ACHN (cell line): ENCODE results near the gene NPIPB4.
"Not testable (repeated sequence)": the region's sequence is repeated elsewhere in the genome, so short reads cannot be mapped to it uniquely, and the experiment has no call there.

Experiments
- DNase-seq: peaks from one replicate; pipeline ENCODE4 v3.0.0-alpha.2; 2015
- in situ Hi-C: cut with HindIII; loops from 2 replicates; pipeline ENCODE4 v1.10.0; 2017; ENCODE audit warnings: low sequenced_read_pairs, low pct_ligation_motif_present, low pct_unique_long_range_greater_than_20kb

The NPIPB4 gene

GRCh38 chr16:21857656-21858055 is at the start of gene NPIPB4:
NPIPB4 (minus strand) TSS chr16:21857756; CDS start chr16:21857378, 378 bp downstream.
- DNase-seq, in situ Hi-C loops: not testable (repeated sequence)

DNA sequence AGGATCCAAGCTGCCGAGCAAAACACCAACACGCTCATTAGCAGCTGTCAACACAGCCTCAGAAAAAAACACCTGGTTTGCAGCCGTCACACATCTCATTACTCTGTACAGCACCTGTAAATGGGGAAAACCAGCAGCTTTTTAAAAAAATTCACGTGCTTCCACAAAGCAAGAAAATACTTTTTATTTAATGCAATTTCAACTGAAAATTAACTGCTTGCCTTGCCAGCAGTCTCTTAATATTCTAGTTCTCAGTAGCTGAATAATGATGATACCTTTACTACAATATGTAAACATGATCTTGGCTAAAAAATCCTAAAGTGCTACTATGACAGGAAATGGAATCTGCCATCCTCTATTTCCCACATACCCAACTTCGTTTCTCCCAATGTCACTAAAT is 41.4 kb upstream of the NPIPB4 start:
- in situ Hi-C loops, DNase-seq: not testable (repeated sequence)

DNA sequence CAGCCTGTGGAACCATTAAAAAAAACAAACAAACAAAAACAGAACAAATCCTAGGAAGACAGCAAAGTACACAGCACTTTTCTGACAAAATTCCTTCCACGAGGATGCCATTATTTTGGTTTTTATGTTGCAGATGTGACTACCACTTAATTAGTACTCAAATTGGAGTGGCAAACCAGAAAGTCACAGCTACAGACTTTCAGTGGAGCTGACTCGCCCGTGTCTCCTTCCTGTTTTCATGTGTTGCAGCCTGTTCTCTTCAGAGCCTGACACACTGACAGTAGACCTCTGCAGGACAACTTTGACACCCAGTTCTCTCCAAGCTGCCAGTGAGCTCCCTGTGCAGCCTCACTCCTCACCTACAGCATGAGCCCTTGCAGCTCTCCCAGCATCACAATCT is 24.4 kb upstream of the NPIPB4 start:
- DNase-seq, in situ Hi-C loops: not testable (repeated sequence)

GRCh38 chr16:21837186-21837585 is 20.4 kb downstream of the NPIPB4 start:
- in situ Hi-C loops, DNase-seq: not testable (repeated sequence)

- DNase-seq, in situ Hi-C loops: not testable (repeated sequence)
These were observed 21.2 kb downstream of the NPIPB4 start for GRCh38 chr16:21836334-21836733.

GRCh38 chr16:21835747-21836146 is 21.8 kb downstream of the NPIPB4 start:
- in situ Hi-C loops, DNase-seq: not testable (repeated sequence)

GRCh38 chr16:21834211-21834610 is 23.3 kb downstream of the NPIPB4 start:
- in situ Hi-C loops, DNase-seq: not testable (repeated sequence)

DNA sequence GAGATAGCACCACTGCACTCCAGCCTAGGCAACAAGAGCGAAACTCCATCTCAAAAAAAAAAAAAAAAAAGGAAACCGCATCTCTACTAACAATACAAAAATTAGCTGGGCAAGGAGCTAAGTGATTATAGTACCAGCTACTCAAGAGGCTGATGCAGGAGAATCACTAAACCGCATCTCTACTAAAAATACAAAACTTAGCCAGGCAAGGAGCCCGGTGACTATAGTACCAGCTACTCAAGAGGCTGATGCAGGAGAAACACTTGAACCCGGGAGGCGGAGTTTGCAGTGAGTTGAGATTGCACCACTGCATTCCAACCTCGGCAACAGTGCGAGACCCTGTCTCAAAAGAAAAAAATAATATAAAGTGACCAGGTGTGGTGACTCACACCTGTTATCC is 27.6 kb downstream of the NPIPB4 start:
- DNase-seq: peak; percentile 18

DNA sequence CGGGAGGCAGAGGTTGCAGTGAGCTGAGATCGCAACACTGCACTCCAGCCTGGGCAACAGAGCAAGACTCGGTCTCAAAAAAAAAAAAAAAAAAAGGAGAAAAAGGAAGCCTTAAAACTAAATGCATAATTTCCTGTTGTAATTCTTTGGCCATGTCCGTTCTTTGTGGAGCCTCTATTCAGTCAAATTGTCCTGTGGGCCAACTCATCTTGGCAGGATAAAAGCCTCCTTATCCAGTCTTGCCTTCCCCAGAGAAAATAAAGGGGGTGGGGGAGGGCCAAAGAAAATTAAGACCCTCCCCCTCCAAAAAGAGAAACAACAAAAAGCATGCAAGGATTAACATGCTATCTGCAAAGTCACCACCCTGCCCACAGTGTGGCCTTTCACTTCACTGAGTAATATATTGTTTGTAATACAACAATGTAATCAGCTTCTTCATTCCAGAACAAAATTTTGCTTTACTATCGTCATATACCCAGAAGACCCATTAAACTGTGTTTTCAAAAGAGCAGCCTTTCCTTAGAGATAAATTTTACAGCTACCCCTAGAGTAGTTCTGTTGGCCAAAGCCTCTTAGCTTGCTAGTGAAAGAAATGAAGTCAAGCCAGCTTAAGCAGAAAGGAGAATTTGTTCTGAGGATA is 31.4 kb downstream of the NPIPB4 start:
- in situ Hi-C loops, DNase-seq: not testable (repeated sequence)

More for the DNA sequence above, 27.6 kb downstream of the NPIPB4 start:
- in situ Hi-C loops: not testable (repeated sequence)

- in situ Hi-C loops, DNase-seq: not testable (repeated sequence)
These were observed 32.0 kb downstream of the NPIPB4 start for GRCh38 chr16:21825526-21825925.

- DNase-seq, in situ Hi-C loops: not testable (repeated sequence)
These were observed 34.3 kb downstream of the NPIPB4 start for GRCh38 chr16:21823258-21823657.

- DNase-seq, in situ Hi-C loops: not testable (repeated sequence)
These were observed 36.6 kb downstream of the NPIPB4 start for GRCh38 chr16:21820908-21821465.

- DNase-seq: peak; percentile 73
- in situ Hi-C loops: not testable (repeated sequence)
These were observed 37.3 kb downstream of the NPIPB4 start for GRCh38 chr16:21820028-21820907.

- in situ Hi-C loops, DNase-seq: not testable (repeated sequence)
These were observed 37.9 kb downstream of the NPIPB4 start for GRCh38 chr16:21819617-21820016.

DNA sequence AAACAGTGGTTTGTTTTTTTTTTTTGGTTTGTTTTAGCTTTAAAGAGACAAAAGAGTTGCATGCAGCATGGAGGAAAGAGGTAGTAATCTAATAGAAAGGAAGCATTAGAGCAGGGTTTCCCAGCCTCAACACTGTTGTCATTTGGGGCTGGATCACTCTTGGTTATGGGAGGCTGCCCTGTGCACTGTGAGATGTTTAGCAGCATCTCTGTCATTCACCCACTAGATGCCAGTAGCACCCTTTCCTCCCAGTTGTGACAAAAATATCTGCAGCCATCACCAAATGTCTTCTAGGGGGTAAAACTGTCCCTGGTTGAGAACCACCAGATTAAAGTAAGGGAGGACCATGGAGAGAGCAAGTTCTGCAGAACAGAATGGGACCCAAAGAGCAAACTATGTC is 40.5 kb downstream of the NPIPB4 start:
- in situ Hi-C loops, DNase-seq: not testable (repeated sequence)

GRCh38 chr16:21815694-21816093 is 41.9 kb downstream of the NPIPB4 start:
- in situ Hi-C loops, DNase-seq: not testable (repeated sequence)

DNA sequence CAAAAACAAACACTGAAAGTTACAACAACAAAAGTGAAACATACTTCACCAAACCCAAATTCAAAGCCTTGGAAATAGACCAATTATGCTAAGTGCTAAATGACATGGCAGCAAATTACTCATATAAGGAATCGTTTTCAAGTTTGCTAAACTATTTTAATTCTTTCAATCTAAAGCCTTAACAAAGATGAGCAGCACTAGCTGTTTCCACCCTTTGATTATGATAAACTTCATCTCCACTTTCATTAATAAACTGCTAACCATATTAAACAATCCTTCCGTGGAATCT is 55.2 kb downstream of the NPIPB4 start:
- in situ Hi-C loops, DNase-seq: not testable (repeated sequence)

- in situ Hi-C loops: not testable (repeated sequence)
- DNase-seq: peak; percentile 63
These were observed 55.8 kb downstream of the NPIPB4 start for GRCh38 chr16:21801538-21802374.
